MCF 10A (cell line): ENCODE measurements around the gene CD93. TPM values are rescaled to one million over a fixed set of nuclear protein-coding genes. Genes with fewer than 3 reads are reported as not detected.

ENCODE experiments used
- BruUV-seq: library from RNA; stranded (reverse); fragments of 400-500 nt; replicated peaks from 2 replicates; lab custom pipeline; 2021; lab: Mats Ljungman, UMichigan
- CTCF ChIA-PET: fragments of 300-600 bp; sonication (Branson Sonifier 250); formaldehyde crosslinking; extraction: SDS; loops from one replicate; lab custom pipeline; 2021; ENCODE audit warnings: antibody characterized with exemption, inconsistent platforms; lab: Yijun Ruan, JAX
- POLR2A ChIA-PET: fragments of 300-600, 350-650 bp; sonication (Branson Sonifier 250); formaldehyde crosslinking; extraction: SDS; loops from one replicate; lab custom pipeline; 2020; ENCODE audit warnings: antibody characterized with exemption, inconsistent platforms; lab: Yijun Ruan, JAX
- DNase-seq: peaks from one replicate; pipeline ENCODE4 v3.0.0-alpha.2; 2018; ENCODE audit not compliant: unreplicated experiment
- H3K27ac Mint-ChIP-seq: one replicate; pipeline ENCODE4 v1.8.0; 2022; ENCODE audit warnings: mild to moderate bottlenecking, low read depth, mixed read lengths; ENCODE audit not compliant: unreplicated experiment
- H3K27me3 Mint-ChIP-seq: one replicate; pipeline ENCODE4 v1.8.0; 2022; ENCODE audit warnings: mixed read lengths; ENCODE audit not compliant: insufficient read depth, unreplicated experiment
- H3K36me3 Mint-ChIP-seq: one replicate; pipeline ENCODE4 v1.8.0; 2022; ENCODE audit warnings: mild to moderate bottlenecking, moderate library complexity, mixed read lengths; ENCODE audit not compliant: insufficient read depth, unreplicated experiment
- H3K4me1 Mint-ChIP-seq: one replicate; pipeline ENCODE4 v1.8.0; 2022; ENCODE audit warnings: mixed read lengths; ENCODE audit not compliant: insufficient read depth, unreplicated experiment
- H3K4me3 Mint-ChIP-seq: one replicate; pipeline ENCODE4 v1.8.0; 2022; ENCODE audit warnings: mild to moderate bottlenecking, moderate library complexity, mixed read lengths; ENCODE audit not compliant: unreplicated experiment
- H3K9me3 Mint-ChIP-seq: one replicate; pipeline ENCODE4 v1.8.0; 2022; ENCODE audit warnings: mixed read lengths; ENCODE audit not compliant: unreplicated experiment
- CTCF ChIP-seq: fragments of 200-600 bp; IDR thresholded peaks from one replicate; pipeline ENCODE4 v1.8.0; 2022; ENCODE audit warnings: antibody characterized with exemption, mild to moderate bottlenecking; ENCODE audit not compliant: unreplicated experiment
- intact Hi-C: fragments of 100-400 bp; cut with micrococcal nuclease; formaldehyde crosslinking; loops from 2 replicates; pipeline ENCODE4 v1.14.1; 2022
- total RNA-seq: library from RNA; stranded (reverse); gene quantifications from 2 replicates; pipeline ENCODE4 v1.2.3, GENCODE V29; 2022

The CD93 gene
- total RNA-seq, 1 experiment from 2014 or later = not detected

GRCh38 chr20:23116311-23117089, 30.4 kb upstream of the CD93 start:
- DNase-seq = peak; percentile 68
- Mint-ChIP-seq H3K4me3 (no peak overlapping the region), H3K27me3 (no peaks in the 10 kb centered on the region), H3K36me3 (no peaks in the 10 kb centered on the region), H3K9me3 (no peaks in the 10 kb centered on the region), H3K27ac (no peak overlapping the region), H3K4me1 (peaks cover 13% of the 10 kb centered on the region)
- no peak for TF ChIP-seq CTCF
- ChIA-PET CTCF (interaction anchor here (0.5 to 1.4 kb wide), 7 partner anchors 8 to 425 kb away, joined by 3 to 5 read pairs (median 4); no protein-coding TSS in a partner anchor), POLR2A (interaction anchor here (0.6 to 2.6 kb wide), 12 partner anchors 9 to 353 kb away, joined by 3 to 10 read pairs (median 4); no protein-coding TSS in a partner anchor)
- BruUV-seq = no TSS peak
- intact Hi-C loops = no loop called here

DNA sequence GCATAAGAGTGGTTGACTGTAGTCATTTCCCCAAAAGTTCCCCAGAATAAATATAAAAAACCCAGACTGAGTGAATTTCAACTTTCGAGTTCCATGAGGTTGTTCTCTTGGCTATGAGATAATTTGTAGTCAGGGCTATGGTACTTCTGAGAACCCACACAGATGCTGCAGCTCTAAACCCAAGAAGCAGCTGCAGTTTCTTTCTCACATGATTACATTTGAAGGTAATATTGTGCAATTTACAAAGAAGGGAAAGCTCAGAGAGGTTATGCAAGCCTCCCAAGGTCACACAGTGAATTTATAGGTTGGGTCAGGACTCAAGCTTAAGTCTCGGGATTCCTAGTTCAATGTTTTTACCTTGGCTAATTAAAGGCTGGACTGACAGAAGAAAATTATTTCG, 29.7 kb upstream of the CD93 start:
- Mint-ChIP-seq H3K36me3 (no peaks in the 10 kb centered on the region), H3K27ac (no peak overlapping the region), H3K4me3 (no peak overlapping the region), H3K9me3 (no peaks in the 10 kb centered on the region), H3K4me1 (peaks cover 13% of the 10 kb centered on the region), H3K27me3 (no peaks in the 10 kb centered on the region)
- TF ChIP-seq CTCF = no peak
- BruUV-seq = no TSS peak
- intact Hi-C loops = no loop called here
- ChIA-PET POLR2A (interaction anchor here (1.0 to 1.8 kb wide), 10 partner anchors 10 to 352 kb away, joined by 3 to 10 read pairs (median 4); no protein-coding TSS in a partner anchor), CTCF (interaction anchor here (0.5 to 1.4 kb wide), 6 partner anchors 9 to 424 kb away, joined by 3 to 5 read pairs (median 4); no protein-coding TSS in a partner anchor)
- DNase-seq = no peak

DNA sequence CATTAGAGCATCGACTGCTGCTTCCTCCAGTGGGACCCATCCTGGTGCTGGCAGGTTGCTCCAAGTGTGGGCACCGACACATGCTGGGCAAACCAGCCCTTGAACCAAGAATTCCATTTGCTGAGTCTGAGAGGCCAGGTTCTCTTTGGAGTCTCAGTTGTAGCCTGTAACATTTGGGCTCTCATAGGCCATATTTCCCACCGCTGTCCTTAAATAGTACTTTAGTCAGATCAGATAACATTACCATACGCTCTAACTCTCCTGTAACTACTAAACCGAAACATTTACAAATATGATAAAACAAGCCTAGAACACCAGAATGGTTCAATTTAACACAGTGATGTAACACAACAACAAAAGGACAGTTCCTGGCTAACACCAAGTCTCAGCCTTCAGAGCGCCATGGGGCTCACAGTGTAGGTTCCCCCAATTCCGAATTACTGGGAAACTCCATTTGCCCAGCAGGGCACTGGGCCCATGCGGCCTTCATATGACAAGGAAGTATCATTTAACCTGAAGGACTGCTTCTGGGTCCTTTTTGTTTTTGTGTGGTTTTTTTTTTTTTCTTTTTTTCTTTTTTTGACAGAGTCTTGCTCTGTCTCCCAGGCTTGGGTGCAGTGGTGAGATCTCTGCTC, 28.4 kb upstream of the CD93 start:
- CTCF ChIA-PET = no interaction called here
- intact Hi-C loops = no loop called here
- no peaks in the 10 kb centered on the region for H3K36me3 Mint-ChIP-seq
- no peaks in the 10 kb centered on the region for H3K9me3 Mint-ChIP-seq
- H3K27me3 Mint-ChIP-seq = no peaks in the 10 kb centered on the region
- no peak overlapping the region for H3K27ac Mint-ChIP-seq
- POLR2A ChIA-PET = interaction anchor here (1.1 kb wide), 1 partner anchor 14 kb away, joined by 3 read pairs; no protein-coding TSS in a partner anchor
- no TSS peak for BruUV-seq
- no peak for TF ChIP-seq CTCF
- H3K4me1 Mint-ChIP-seq = peaks cover 13% of the 10 kb centered on the region
- H3K4me3 Mint-ChIP-seq = no peak overlapping the region
- DNase-seq = no peak

GRCh38 chr20:23114018-23114417, 27.9 kb upstream of the CD93 start:
- no peaks in the 10 kb centered on the region for H3K9me3 Mint-ChIP-seq
- H3K4me3 Mint-ChIP-seq = no peak overlapping the region
- no peak for TF ChIP-seq CTCF
- H3K27ac Mint-ChIP-seq = no peak overlapping the region
- intact Hi-C loops = no loop called here
- CTCF ChIA-PET = interaction anchor here (0.6 to 1.4 kb wide), 3 partner anchors 23 to 422 kb away, joined by 3 to 5 read pairs (median 3); no protein-coding TSS in a partner anchor
- no TSS peak for BruUV-seq
- peaks cover 13% of the 10 kb centered on the region for H3K4me1 Mint-ChIP-seq
- no peaks in the 10 kb centered on the region for H3K27me3 Mint-ChIP-seq
- POLR2A ChIA-PET = no interaction called here
- H3K36me3 Mint-ChIP-seq = no peaks in the 10 kb centered on the region
- no peak for DNase-seq
